ENCODE results near the gene ANKMY1.
"Not testable (repeated sequence)": the region's sequence is repeated elsewhere in the genome, so short reads cannot be mapped to it uniquely, and the experiment has no call there.

Gene ANKMY1

DNA sequence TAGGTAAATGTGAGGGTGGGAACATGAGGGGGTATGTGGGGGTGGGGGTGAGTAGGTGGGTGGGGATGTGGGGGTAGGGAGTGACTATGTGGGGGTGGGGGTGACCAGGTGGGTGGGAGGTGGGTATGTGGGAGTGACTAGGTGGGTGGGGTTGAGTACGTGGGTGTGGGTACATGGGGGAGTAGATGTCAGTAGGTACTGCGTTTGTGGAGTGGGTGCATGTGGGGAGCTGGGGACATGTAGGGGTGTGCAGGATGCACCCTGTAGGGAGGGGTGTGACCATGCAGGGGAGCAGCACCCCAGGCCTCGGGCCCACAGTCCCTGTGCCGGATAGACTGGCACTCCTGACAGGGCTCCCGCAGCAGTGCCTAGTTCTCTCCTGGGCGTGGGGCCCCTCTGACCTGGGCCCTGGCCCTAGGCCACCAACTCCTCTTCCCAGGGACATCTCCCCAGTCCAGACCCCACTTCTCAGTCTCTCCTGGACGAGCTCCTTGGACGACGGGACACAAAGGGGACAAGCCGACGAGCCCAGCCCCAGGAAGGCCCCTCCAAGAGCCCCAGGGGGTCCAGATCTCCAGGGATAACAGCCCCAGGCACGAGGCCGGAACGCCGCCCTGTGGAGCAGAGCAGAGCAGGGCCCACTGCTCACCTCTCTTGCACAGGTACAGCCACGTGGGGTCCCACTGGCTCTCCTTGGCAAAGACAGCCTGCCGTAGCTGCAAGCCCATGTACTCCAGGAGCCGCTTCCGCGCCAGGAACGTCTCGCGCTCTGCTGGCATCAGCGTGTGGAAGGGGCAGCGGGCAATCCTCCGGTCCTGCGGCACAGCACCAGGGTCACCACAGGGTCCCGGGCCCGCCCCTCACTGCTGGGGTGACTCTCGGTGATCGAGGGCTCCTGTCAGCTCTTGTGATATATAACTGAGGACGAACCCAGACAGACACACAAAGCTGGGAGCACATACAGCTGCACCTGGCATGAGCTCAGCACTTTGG, 58.2 kb downstream of the ANKMY1 start:
- no peak for DNase-seq

GRCh38 chr2:240498958-240499260, 58.9 kb downstream of the ANKMY1 start:
- DNase-seq, result no peak

DNA sequence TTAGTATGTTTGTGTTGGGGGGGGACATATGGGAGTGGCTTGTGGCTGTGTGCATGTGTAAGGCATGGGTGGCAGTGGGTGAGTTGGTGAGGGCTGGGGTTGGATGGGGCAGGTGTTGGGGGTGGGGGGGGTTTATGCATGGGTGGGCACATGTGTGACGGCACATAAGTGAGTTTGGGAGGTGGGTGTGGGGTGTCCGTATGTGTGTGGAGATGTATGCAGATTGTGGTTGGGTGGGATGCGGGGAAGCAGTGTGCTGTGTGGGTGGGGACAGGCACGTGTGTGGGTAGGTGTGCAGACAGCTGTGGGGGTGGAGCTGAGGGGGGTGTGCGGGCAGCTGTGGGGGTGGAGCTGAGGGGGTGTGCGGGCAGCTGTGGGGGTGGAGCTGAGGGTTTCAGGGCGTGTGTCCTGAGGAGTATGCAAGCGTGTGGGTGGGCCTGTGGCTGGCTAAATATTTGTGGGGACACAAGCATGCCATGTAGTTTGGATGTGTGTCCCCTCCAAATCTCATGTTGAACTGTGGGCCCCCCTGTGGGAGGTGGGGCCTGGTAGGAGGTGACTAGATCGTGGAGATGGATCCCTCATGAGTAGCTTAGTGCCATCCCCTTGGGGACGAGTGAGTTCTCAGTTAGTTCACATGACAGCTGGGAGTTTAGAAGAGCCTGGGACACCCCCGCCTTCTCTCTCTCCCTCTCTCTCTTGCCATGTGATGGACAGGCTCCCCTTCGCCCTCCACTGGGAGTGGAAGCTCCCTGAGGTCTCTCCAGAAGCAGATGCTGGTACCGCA, 59.4 kb downstream of the ANKMY1 start:
- DNase-seq, result no peak

- DNase-seq, result peak; percentile 33
These were observed 60.7 kb downstream of the ANKMY1 start for GRCh38 chr2:240497082-240497481.

DNA sequence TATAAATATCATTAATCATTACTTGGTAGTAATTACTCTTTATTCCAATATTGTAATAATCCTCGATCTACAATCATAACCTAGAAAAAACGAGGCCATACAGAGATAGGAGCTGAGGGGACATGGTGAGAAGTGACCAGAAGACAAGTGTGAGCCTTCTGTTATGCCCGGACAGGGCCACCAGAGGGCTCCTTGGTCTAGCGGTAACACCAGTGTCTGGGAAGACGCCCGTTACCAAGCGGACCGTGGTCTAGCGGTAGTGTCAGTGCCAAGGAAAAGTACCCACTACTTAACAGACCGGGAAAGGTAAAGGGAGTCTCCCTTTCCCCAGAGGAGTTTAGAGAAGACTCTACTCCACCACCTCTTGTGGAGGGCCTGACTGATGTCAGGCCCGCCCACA, 62.8 kb downstream of the ANKMY1 start:
- DNase-seq, result not testable (repeated sequence)

GRCh38 chr2:240494194-240494793, 63.5 kb downstream of the ANKMY1 start:
- DNase-seq, result no peak

GRCh38 chr2:240491483-240491882, 66.3 kb downstream of the ANKMY1 start:
- DNase-seq, result no peak

- no peak for DNase-seq
These were observed 75.6 kb downstream of the ANKMY1 start for GRCh38 chr2:240482141-240482540.

GRCh38 chr2:240481720-240482119, 76.1 kb downstream of the ANKMY1 start:
- no peak for DNase-seq

DNA sequence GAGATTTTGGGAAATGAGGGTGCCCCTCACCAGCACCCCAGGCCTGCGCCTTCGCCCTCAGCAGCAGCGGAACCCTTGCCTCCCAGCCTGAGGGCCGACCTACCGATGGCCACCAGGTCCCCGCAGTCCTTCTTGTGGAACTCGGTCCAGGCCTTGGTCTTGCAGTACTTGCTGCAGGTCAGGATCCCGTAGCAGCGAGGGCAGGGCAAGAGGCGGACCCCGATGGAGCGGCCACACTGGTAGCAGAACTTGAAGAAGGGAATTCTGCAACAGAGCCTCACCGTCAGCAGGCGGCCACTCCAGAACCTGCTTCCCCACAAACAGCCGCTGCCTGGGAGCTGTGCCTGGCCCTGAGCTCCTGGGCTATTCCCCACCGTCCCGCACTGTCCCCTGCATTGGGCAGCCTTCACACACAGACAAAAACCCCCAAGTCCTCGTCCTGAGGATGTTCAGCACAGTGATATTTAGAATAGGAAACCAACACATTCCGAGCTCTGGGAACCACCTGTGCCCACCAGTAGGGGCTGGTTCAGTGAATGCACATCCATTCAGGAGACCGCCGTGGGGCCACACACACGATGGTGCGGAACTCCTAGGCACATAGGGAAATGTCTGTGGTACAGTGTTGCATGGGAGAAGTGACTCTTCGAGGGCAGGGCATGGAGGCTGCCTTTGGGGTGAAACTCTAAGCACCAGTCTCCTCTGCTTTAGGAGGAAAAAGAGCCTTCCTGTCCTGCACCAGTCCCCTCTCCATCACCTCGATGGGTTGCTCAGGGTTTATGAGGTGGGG, 76.8 kb downstream of the ANKMY1 start:
- no peak for DNase-seq

DNA sequence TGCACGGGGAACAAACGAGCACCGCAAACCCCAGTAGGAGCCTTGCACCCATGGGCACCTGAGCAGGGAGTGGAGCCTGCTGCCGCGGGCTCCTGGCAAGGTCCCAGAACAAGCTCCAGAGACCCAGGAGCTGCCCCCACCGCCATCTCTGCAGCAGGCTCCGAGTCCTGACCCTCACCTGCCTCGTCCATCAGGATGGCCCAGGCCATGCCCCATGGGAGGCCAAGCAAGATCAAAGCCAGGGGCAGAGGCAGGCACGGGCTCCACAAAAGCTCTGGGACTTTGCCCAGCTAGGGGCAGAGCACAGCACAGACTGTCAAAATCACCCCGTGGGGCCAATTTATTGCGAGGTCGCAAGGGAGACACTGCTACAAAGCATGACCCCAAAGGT, 78.7 kb downstream of the ANKMY1 start:
- no peak for DNase-seq

- DNase-seq, result no peak
These were observed 79.3 kb downstream of the ANKMY1 start for GRCh38 chr2:240478346-240479110.

DNA sequence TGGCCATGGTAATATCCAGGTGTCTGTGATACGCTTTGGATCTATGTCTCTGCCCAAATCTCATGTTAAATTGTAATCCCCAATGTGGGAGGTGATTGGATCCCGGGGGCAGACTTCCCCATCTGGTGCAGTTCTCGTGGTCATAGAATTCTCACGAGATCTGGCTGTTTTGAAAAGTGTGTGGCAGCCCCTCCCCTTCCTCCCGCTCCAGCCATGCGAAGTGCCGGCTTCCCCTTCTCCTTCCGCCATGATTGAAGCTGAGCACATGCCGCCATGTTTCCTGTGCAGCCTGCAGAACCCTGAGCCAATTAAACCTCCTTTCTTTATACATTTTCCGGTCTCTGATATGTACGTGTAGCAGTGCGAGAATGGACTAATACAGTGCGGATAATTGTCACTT, 79.9 kb downstream of the ANKMY1 start:
- DNase-seq, result no peak

DNA sequence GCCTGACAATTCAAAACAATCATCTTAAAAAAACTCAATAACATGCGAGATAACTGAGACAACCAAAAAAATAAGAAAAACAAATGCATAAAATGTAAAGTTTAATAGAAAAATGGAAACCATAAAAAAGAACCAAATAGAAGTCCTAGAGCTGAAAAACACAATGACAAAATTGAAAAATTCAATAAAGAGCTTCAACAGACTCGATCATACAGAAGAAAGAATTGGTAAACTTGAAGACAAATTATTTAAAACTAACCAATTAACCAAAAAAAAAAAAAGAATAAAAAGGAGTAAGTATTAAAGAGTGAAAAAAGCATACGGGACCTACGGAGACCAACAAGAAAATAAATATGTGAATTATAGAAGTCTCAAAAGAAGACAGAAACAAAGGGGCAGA, 84.6 kb downstream of the ANKMY1 start:
- DNase-seq, result no peak

GRCh38 chr2:240472078-240472790, 85.6 kb downstream of the ANKMY1 start:
- no peak for DNase-seq

DNA sequence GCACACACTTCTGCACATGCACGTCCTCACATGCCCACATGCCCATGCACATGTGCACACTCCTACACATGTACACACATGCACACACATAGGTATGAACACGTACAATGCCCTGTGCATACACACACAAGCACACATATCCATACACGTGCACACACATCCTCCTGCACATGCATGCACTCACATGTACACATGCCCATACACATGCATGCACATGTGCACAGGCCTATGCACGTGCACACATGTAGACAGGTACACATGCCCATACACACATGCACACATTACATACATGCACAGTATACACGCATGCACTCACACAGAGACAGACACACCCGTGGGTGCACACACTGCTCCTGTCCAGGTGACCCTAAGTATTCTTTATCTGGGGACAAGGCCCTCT, 88.0 kb downstream of the ANKMY1 start:
- DNase-seq, result no peak

DNA sequence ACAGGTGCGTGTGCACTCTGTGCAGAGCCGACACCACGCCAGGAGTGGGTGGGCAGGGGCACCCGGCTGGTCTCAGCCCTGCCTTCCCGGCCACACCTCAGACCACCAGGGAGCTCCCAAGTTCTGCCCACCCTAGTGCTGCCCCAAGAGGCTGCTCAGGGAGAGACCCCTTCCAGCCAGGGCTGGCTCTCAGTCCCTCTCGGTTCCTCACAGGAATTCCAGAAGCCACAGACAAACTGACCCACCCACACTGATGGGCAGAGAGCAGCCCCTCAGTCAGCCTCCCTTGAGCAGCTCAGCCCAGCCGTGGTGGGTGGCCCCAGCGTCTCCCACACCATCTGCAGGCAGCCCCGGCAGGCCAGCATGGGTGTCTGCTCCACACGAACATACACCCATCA, 88.5 kb downstream of the ANKMY1 start:
- no peak for DNase-seq

DNA sequence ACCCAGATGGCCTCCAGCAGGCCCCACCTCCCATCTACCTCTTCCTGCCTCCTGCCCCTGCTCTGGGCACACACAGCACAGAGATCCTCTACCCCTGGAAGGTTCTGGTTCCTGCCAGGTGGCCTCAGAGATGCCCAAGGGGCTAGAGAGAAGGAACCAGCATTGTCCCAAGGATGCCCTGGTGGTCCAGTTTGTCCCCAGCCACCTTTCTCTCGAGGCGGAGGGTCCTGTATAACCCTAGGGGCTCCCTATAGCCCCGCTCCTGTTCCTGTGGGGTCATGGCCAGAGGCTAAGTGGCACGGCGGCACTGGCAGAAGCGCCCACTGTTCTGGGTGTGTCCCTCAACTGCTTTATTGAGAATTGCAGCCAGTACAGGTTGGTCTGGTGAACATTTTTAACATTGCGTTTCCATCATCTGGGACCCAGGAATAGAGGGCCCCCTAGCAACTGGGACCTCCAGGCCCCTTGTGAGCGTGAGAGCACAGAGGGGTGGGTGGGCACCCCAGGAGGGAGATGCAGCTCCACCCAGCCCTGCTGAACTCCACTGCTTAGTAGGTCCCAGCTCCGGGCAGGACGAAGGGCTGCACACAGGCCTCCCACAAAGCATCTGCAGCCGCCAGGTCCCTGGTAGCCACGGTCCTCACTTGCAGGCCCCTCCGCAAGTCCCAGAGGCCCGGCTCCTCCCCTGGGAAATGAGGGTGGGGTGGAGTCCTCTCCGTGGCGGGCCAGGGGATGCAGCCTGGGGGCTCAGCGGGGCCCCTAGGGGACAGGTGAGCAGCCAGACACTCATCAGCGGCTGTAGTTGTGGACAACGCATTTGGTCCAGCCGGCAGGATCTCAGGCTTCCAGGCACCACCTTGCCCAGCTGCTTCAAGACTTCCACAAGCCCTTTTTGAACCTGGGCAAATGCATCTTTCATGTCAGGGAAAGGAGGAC, 89.2 kb downstream of the ANKMY1 start:
- no peak for DNase-seq

DNA sequence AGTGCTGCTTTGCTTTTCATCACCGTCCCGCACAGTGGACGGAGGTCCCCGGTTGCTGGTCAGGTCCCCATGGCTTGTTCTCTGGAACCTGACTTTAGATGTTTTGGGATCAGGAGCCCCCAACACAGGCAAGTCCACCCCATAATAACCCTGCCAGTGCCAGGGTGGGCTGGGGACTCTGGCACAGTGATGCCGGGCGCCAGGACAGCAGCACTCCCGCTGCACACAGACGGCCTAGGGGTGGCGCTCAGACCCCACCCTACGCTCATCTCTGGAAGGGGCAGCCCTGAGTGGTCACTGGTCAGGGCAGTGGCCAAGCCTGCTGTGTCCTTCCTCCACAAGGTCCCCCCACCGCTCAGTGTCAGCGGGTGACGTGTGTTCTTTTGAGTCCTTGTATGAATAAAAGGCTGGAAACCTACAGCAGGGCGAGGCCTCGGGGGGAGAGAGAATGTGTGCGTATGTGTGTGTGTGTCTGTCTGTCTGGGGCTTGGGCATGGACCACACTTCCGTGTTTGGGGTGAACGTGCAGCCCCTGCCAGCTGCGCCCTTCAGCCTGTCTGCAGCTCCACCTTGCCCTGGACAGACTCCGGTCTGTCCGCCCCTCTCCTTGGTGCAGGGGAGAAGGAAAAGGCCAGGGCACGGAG, 90.0 kb downstream of the ANKMY1 start:
- no peak for DNase-seq

GRCh38 chr2:240467149-240467642, 90.6 kb downstream of the ANKMY1 start:
- DNase-seq, result no peak

Measured in EL (cell line).